ENCODE measurements around the gene RAB3C.
A peak's percentile ranks its signal among the peaks of the same experiment; 100 is the strongest.
"Not testable (repeated sequence)": the region's sequence is repeated elsewhere in the genome, so short reads cannot be mapped to it uniquely, and the experiment has no call there.

Gene RAB3C, protein sequence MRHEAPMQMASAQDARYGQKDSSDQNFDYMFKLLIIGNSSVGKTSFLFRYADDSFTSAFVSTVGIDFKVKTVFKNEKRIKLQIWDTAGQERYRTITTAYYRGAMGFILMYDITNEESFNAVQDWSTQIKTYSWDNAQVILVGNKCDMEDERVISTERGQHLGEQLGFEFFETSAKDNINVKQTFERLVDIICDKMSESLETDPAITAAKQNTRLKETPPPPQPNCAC

GRCh38 chr5:58582803-58583491, at the start of gene RAB3C:
RAB3C (plus strand) TSS chr5:58583075; CDS start chr5:58583209, 134 bp downstream.
- no peak for TF ChIP-seq CTCF (IDR thresholded peaks at IDR 0.05; ENCODE audit: control extremely low read depth, extremely low read depth, low read depth, missing control alignments)
- POLR2A ChIA-PET, result no interaction called here

DNA sequence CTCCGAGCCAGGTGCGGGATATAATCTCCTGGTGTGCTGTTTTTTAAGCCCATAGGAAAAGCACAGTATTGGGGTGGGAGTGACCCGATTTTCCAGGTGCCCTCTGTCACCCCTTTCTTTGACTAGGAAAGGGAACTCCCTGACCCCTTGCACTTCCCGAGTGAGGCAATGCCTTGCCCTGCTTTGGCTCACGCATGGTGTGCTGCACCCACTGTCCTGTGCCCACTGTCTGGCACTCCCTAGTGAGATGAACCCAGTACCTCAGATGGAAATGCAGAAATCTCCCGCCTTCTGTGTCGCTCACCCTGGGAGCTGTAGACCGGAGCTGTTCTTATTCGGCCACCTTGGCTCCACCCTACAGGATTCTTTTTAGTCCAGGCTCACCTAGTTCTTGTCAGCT, 40.9 kb upstream of the RAB3C start:
- POLR2A ChIA-PET, CTCF ChIA-PET: not testable (repeated sequence)

More at GRCh38 chr5:58582803-58583491, at the start of gene RAB3C:
- peak; percentile 88 for DNase-seq (ENCODE audit: extremely low spot score)
- CTCF ChIA-PET, result interaction anchor here (0.9 to 1.3 kb wide), 4 partner anchors 16 to 275 kb away, joined by 3 to 5 read pairs (median 3); no protein-coding TSS in a partner anchor

DNA sequence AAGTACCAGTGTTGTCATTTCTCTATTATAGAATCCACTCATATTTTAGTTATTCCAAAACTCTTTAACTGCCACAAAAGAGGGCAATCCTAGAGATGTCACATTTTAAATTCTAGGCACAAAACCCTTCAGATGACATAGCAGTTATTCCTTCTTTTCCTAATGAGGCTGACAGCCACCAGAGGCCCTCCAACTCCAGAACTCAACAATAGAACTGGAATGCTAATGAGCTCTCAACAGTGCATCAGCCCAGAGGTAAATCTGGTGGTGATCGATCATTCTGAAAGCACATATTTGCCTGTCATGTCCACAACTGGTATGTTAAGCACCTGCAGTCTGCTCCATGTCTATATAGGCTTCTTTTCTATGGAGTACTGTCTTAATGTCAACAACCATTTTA, 40.2 kb upstream of the RAB3C start:
- POLR2A ChIA-PET, result no interaction called here
- CTCF ChIA-PET, result interaction anchor here (1.0 kb wide), 1 partner anchor 18 kb away, joined by 3 read pairs; no protein-coding TSS in a partner anchor
- no peak for TF ChIP-seq CTCF (IDR thresholded peaks at IDR 0.05; ENCODE audit: control extremely low read depth, extremely low read depth, low read depth, missing control alignments)
- no peak for DNase-seq (ENCODE audit: extremely low spot score)

More for the DNA sequence above, 40.9 kb upstream of the RAB3C start:
- DNase-seq (ENCODE audit: extremely low spot score), result not testable (repeated sequence)

GRCh38 chr5:58543723-58544122, 39.2 kb upstream of the RAB3C start:
- CTCF ChIA-PET, result interaction anchor here (0.7 kb wide), 1 partner anchor 259 kb away, joined by 3 read pairs; no protein-coding TSS in a partner anchor
- DNase-seq (ENCODE audit: extremely low spot score), result no peak

GRCh38 chr5:58544195-58544594, 38.7 kb upstream of the RAB3C start:
- ChIA-PET POLR2A (no interaction called here), CTCF (interaction anchor here (0.7 kb wide), 1 partner anchor 258 kb away, joined by 3 read pairs; no protein-coding TSS in a partner anchor)
- DNase-seq (ENCODE audit: extremely low spot score), result no peak
- TF ChIP-seq CTCF (IDR thresholded peaks at IDR 0.05; ENCODE audit: control extremely low read depth, extremely low read depth, low read depth, missing control alignments), result no peak

More at GRCh38 chr5:58543723-58544122, 39.2 kb upstream of the RAB3C start:
- no peak for TF ChIP-seq CTCF (IDR thresholded peaks at IDR 0.05; ENCODE audit: control extremely low read depth, extremely low read depth, low read depth, missing control alignments)
- POLR2A ChIA-PET, result no interaction called here

GRCh38 chr5:58544926-58545325, 37.9 kb upstream of the RAB3C start:
- ChIA-PET POLR2A (no interaction called here), CTCF (no interaction called here)
- no peak for DNase-seq (ENCODE audit: extremely low spot score)
- no peak for TF ChIP-seq CTCF (IDR thresholded peaks at IDR 0.05; ENCODE audit: control extremely low read depth, extremely low read depth, low read depth, missing control alignments)

- no peak for TF ChIP-seq CTCF (IDR thresholded peaks at IDR 0.05; ENCODE audit: control extremely low read depth, extremely low read depth, low read depth, missing control alignments)
- POLR2A ChIA-PET, result no interaction called here
- CTCF ChIA-PET, result no interaction called here
- peak; percentile 24 for DNase-seq (ENCODE audit: extremely low spot score)
These were observed 37.0 kb upstream of the RAB3C start for GRCh38 chr5:58545912-58546311.

All from GM10248 (cell line).